ENCODE data around the gene BIRC7.
"Not testable (repeated sequence)": the region's sequence is repeated elsewhere in the genome, so short reads cannot be mapped to it uniquely, and the experiment has no call there.

BIRC7 gene

GRCh38 chr20:63204362-63204761, 31.3 kb upstream of the BIRC7 start:
- no peak overlapping the region for H3K4me3 ChIP-seq
- no peak overlapping the region for H3K27ac ChIP-seq

GRCh38 chr20:63205896-63206295, 29.8 kb upstream of the BIRC7 start:
- no peak overlapping the region for H3K27ac ChIP-seq
- no peak overlapping the region for H3K4me3 ChIP-seq

- no peak overlapping the region for H3K4me3 ChIP-seq
- no peak overlapping the region for H3K27ac ChIP-seq
These were observed 28.8 kb upstream of the BIRC7 start for GRCh38 chr20:63206878-63207277.

DNA sequence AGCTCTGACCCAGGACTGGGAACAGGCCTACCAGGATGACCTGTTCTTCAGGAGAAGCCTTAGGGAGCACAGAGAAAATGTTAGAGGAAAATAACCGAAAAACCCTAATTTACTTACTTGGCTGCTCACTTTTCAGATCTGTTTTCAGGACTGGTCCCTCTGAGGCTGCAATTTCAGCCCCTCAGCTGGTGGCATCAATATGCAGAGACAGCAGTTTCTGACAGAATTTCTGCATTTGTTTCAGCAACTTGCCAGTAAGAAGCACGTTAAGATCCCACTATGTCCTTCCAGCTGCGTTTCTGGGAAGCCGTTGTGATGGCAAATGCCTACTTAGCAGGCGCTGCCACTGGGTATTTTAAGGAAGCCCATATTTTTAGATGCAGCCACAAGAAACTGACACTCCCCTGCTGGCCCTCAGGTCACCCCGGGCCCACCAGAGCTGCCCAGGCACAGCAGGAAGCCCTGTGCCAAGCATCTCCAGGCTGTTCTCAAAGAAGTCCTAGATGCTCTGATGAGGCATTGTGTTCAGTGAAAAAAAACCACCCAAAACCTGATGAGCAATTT, 27.3 kb upstream of the BIRC7 start:
- H3K4me3 ChIP-seq, result no peak overlapping the region
- no peak overlapping the region for H3K27ac ChIP-seq

DNA sequence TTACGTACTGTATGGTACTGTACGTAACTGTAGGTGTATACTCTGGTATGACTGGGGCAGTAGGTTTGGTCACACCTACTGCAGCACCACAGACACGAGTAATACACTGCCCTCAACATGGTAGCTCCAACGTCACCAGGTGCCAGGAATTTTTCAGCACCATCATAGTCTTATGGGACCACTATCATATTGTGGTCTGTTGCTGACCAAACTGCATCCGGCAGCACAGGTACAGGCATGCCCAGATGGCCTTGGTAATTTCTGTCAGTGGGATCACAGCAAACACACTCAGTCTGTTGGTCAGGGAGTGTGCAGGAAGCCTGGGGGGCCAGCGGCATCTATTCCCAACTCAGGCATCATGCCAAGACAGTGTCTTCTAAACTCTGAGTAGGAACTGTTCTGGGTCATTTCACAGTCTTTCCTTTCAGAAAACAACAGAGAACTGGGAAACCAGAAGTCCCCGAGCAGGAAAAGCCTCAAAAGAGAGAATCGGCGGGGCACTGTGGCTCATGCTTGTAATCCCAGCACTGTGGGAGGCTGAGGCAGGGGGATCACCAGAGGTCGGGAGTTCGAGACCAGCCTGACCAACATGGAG, 25.6 kb upstream of the BIRC7 start:
- Histone ChIP-seq H3K27ac (no peak overlapping the region), H3K4me3 (no peak overlapping the region)

- Histone ChIP-seq H3K4me3 (no peak overlapping the region), H3K27ac (no peak overlapping the region)
These were observed 23.3 kb upstream of the BIRC7 start for GRCh38 chr20:63212393-63212730.

DNA sequence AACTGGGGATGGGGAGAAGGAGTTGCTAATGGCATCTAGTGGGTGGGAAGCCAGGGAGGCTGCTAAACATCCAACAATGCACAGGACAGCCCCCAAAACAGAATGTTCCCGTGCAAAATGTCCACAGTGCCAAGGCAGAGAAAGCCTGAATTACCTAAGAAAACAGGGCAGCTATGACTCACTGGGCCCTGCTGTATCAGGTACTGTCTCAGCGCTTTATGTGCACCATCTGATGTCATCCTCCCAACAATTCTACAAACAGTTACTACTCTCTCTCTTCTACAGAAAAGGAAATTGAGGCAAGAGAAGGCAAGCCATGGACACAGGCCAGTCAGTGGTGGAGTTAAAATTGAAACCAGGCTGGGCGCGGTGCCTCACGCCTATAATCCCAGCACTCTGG, 22.9 kb upstream of the BIRC7 start:
- no peak overlapping the region for H3K27ac ChIP-seq
- H3K4me3 ChIP-seq, result no peak overlapping the region

- Histone ChIP-seq H3K27ac (peak overlapping the region in 1 of 21 experiments; percentile 98), H3K4me3 (peak overlapping the region in 1 of 7 experiments; percentile 73)
These were observed 21.2 kb upstream of the BIRC7 start for GRCh38 chr20:63214514-63214913.

DNA sequence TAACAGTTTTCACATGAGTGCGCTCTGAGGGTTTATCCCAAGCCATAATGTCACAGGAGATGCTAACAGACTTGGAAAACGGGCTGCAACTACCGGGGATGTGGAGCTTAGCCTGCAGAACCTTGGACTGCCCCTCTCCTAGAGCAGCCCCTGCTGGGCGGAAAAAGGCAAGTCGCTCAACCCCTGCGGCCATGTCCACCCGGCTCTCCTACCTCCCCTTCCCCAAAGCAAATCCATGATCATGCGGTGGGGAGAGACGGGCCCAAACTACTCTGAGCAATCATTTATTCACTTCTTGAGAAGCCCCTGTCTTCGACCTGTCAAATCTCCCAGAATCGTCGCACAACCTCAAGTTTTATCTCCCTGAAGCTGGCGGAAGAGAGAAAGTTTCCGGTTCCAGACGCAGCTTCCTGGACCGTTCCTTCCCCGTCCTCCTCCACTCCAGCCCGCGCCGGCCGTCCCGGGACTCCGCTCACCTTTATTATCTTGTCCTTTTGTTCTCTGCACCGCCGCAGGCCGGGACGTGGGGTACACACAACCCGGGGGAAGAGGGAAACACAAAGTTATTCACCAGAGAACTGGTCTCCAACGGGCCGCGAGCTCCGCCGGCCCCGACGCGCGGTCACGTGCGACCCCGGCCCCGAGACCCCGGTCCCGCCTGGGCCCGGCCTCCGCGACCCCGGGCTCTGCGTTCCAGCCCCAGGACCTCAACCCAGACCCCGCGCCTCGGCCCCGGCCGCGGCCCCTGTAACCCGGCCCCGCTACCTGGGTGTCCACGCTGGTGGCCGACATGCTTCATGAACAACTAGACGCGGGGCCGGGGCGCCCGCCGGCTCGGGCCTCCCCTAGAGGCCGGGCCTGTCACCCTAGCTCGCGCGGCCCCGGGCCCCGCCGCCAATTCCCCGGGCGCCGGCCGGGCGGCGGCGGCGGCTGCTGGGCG, 20.3 kb upstream of the BIRC7 start:
- Histone ChIP-seq H3K4me3 (peak overlapping the region; percentile 73 to 98 (median 93)), H3K27ac (peak overlapping the region; percentile 70 to 98 (median 87))

- H3K4me3 ChIP-seq, result peak within 1 kb of the TSS; percentile 73 to 98 (median 93)
- H3K27ac ChIP-seq, result peak within 1 kb of the TSS; percentile 73 to 98 (median 89)
These were observed 19.5 kb upstream of the BIRC7 start, which contains the start of gene YTHDF1 for GRCh38 chr20:63216041-63216848. Gene YTHDF1 (minus strand): TSS chr20:63216131. CDS start chr20:63215892, 239 bp downstream.

DNA sequence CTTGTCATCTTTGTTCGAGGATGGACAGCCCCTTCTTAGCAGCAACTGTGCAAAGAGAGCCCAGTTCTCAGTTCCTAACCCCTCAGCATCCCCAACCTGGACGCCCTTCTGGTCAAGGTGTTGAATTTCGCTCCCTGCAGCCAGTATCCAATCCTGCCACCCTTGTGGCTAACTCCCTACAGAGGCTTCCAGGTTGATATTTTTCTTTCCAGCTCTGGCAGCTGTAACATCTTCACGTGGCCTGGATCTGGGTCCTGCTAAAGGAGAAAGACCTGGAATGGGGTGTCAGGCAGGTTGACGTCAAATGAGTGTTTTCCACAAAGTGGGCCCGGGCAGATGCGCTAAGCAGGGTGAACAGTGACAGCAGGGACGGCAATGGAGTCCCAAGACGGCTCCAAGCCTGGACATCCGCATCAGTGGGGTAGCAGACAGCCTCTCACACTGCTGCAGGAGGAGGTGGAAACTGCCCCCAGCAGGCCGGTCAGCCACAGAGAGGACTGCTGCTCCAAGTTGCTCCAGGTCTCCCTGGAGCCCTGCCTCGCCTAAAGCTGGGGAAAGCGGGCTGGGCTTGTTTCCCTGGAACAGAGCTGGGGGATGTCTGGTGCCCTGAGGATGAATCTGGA, 18.7 kb upstream of the BIRC7 start:
- Histone ChIP-seq H3K27ac (peak overlapping the region in 18 of 21 experiments; percentile 73 to 96 (median 89)), H3K4me3 (peak overlapping the region; percentile 49 to 98 (median 91))

DNA sequence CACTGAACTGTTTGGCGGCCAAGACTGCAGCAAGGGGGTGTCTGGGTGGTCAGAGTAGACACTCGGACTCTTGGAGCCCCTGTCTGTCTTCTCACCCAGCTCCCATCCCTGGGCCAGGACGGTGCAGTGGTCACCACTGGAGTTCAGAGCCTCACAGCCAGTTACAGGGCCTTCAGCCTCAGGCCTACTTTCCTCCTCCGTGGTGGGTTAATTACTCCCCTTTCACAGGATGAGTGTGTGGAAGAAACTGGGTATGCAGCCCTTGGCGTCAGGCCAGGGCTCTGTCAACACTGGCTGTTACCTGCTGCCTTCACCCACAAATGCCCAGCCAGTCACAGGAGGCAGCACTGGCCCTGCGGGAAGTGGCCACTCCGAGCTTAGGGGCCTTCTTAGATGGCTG, 18.0 kb upstream of the BIRC7 start:
- Histone ChIP-seq H3K4me3 (no peak overlapping the region), H3K27ac (no peak overlapping the region)

GRCh38 chr20:63218701-63219446, 16.8 kb upstream of the BIRC7 start:
- Histone ChIP-seq H3K27ac (no peak overlapping the region), H3K4me3 (no peak overlapping the region)

DNA sequence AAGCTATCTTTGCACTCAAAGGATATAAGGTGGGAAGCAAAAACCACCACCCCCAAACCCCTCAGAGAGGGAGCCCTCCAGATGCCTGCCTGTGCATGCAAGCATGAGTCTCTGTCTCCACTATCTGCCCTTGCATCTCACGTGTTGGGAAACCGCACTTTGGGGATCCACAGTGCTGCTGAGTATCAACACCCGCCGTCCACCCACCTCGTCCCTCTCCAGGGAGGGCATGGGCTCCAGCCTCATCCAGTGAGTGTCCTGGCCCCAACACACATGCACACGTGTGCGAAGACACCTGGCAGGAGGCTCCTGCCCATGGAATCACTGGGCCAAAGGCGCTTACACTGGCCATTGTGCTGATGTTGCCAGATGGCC, 16.3 kb upstream of the BIRC7 start:
- no peak overlapping the region for H3K4me3 ChIP-seq
- no peak overlapping the region for H3K27ac ChIP-seq

DNA sequence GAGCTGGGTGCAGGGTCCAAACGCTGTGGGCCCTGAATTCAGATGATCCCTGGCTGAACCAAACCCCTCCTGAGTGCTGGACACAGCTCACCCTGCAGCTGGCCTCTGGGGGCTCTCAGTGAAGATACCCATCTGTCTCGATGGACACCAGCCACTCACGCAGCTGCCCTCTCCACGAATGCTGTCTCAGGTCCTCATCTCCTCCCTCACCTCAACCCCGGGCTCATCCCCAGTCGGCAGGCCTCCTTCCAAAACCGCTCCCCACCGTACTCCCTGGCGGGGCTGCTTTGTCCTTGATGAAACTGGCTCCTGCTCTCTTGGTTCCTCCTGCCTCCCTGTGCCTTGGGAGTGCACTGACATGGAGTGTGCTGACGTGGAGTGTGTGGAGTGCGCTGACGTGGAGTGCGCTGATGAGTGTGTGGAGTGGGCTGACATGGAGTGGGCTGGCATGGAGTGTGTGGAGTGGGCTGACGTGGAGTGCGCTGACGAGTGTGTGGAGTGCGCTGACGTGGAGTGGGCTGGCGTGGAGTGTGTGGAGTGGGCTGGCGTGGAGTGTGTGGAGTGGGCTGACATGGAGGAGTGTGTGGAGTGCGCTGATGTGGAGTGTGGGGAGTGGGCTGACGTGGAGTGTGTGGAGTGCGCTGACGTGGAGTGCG, 15.7 kb upstream of the BIRC7 start:
- no peak overlapping the region for H3K4me3 ChIP-seq
- H3K27ac ChIP-seq, result no peak overlapping the region

- no peak overlapping the region for H3K27ac ChIP-seq
- no peak overlapping the region for H3K4me3 ChIP-seq
These were observed 14.9 kb upstream of the BIRC7 start for GRCh38 chr20:63220696-63221399.

DNA sequence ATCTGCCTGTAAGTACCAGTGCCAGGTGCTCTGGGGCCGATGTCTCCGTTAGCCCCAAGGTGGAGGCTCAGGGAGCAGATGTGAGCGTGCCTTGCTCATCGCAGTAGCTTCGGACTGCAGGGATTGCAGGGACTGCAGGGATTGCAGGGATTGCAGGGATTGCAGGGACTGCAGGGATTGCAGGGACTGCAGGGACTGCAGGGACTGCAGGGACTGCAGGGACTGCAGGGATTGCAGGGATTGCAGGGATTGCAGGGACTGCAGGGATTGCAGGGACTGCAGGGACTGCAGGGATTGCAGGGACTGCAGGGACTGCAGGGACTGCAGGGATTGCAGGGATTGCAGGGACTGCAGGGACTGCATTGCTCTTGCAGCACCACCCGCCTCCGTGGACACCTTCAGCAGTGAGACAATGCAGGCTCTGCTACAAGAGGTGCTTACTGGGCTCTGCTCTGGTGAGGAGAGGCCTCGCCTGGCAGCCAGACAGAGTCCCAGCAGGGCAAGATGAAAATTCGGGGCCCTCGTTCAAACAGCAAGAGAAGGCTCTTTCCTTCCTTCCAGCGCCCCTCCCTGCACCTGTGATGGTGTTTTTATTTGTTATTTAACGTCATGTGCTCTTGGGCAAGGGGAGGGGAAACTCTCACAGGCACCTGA, 14.2 kb upstream of the BIRC7 start:
- H3K27ac ChIP-seq, H3K4me3 ChIP-seq: not testable (repeated sequence)

Measured in skin epidermis (tissue), 12 donors.